ENCODE results near the gene EHD2.
"Not testable (repeated sequence)": the region's sequence is repeated elsewhere in the genome, so short reads cannot be mapped to it uniquely, and the experiment has no call there.

Gene EHD2

DNA sequence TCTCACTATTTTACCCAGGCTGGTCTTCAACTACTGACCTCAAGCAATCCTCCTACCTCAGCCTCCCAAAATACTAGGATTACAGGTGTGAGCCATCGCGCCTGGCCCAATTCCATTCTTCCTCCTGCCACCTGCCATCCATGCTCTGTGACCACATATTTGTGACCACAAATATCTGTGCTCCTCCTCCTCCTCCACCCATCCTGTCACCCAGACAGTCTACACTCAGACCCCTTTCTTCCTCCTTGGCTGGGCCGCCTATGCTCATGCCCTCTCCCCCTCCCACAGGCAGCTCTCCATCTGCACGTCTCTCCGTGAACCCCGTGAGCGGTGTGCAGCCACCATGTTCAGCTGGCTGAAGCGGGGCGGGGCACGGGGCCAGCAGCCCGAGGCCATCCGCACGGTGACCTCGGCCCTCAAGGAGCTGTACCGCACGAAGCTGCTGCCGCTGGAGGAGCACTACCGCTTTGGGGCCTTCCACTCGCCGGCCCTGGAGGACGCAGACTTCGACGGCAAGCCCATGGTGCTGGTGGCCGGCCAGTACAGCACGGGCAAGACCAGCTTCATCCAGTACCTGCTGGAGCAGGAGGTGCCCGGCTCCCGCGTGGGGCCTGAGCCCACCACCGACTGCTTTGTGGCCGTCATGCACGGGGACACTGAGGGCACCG lies 3.2 kb downstream of the EHD2 start:
- DNase-seq: no peak

DNA sequence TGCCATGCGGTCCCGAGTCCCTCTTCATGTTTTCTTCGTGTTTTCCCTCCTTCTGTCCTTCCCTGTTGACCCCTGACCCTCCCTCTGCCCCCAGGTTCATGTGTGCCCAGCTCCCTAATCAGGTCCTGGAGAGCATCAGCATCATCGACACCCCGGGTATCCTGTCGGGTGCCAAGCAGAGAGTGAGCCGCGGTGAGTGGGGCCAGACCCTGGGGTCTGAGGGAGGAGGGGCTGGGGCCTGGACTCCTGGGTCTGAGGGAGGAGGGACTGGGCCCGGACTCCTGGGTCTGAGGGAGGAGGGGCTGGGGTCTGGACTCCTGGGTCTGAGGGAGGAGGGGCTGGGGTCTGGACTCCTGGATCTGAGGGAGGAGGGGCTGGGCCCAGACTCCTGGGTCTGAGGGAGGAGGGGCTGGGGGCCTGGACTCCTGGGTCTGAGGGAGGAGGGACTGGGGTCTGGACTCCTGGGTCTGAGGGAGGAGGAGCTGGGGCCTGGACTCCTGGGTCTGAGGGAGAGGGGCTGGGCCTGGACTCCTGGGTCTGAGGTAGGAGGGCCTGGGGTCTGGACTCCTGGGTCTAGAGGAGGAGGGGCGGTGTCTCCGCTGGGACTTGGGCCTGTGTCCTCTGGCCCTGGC lies 5.3 kb downstream of the EHD2 start:
- not testable (repeated sequence) for DNase-seq

DNA sequence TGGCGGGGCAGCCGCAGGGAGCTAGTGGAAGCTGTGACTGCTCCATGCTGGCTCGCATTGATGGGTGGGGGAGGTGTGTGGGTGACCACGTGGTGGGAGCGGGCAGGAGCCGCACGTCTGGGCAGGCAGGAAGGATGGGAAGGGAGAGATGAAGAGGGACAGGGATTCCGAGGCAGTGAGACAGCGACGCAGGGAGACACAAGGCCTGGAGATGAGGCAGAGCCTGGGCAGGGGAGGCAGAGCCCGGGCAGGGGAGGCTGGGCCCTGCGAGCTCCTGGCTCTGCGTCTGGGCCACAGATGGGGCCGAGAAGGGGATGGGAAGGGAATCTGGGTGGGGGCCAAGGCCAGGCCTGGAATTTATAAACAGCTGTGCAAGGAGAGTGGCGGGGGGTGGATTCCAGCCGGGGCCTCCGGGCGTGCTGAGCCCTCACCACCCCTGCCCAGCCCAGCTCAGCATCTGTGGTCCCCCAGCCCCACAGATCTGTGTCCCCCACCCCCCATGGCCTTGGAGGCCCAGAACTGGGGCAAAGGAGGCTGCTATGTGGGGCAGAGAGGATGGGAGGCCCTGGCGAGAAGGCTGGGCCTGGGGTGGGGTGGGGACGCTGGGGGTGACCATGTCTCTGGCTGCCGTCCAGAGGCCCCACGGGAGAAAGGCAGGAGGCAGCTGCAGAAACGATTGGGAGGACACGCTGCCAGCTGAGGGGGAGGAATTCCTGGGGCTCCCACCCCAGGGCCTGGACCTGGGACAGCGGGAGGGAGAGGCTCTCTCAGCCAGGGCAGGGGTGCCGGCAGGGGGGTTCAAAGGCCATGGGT lies 6.0 kb downstream of the EHD2 start:
- peak; percentile 100 for DNase-seq

DNA sequence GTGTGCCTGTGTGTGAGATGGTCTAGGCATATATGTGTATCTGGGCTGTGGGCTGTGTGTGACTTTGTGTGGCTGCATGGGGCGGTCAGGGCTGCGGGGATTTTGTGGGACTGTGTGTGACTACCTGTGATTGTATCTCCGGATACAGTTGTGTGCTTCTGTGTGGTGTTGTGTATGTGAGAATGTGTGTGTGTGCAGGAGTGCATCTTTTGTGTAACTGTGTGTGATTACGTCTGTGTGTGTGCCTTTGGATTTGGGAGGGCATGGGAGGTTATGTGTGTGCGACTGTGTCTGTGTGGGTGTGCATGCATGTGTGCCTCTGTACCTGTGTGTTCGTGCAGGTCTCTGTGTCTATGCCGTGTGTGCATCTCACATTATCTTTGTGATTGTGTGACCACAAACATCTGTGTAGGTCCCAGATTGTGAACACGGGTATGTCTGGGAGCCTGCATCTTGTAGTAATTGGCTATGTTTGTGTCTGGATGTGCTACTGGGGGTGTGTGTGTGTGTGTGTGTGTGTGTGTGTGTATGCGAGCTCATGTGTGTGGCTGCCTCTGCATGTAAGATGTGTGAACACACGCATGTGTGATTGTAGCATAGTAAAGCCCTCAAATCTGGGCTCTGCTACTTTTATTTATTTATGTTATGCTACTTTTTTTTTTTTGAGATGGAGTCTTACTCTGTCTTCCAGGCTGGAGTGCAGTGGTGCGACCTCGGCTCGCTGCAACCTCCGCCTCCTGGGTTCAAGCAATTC lies 7.6 kb downstream of the EHD2 start:
- no peak for DNase-seq

DNA sequence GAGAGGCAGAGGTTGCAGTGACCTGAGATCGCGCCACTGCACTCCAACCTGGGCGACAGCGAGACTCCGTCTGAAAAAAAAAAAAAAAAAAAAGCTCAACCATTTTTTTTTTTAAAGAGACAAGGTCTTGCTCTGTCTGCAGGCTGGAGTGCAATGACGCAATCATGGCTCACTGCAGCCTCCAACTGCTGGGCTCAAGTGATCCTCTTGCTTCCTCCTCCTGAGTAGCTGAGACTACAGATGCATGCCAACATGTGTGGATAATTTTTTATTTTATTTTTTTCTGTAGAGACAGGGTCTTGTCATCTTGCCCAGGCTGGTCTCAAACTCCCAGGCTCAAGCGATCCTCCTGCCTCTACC lies 10.3 kb downstream of the EHD2 start:
- DNase-seq: peak; percentile 90

DNA sequence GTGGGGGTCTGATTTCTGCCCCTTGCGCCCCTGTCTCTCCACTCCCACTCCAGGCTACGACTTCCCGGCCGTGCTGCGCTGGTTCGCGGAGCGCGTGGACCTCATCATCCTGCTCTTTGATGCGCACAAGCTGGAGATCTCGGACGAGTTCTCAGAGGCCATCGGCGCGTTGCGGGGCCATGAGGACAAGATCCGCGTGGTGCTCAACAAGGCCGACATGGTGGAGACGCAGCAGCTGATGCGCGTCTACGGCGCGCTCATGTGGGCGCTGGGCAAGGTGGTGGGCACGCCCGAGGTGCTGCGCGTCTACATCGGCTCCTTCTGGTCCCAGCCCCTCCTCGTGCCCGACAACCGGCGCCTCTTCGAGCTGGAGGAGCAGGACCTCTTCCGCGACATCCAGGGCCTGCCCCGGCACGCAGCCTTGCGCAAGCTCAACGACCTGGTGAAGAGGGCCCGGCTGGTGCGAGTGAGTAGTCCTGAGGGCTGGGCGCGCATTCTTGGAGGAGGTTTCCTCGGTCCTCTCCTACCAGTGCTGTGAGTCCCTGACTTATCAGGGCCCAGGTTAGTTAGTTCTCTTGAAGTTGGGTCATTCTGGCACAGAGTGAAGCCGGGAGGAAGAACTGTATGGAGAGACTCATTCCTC lies 12.7 kb downstream of the EHD2 start:
- no peak for DNase-seq

DNA sequence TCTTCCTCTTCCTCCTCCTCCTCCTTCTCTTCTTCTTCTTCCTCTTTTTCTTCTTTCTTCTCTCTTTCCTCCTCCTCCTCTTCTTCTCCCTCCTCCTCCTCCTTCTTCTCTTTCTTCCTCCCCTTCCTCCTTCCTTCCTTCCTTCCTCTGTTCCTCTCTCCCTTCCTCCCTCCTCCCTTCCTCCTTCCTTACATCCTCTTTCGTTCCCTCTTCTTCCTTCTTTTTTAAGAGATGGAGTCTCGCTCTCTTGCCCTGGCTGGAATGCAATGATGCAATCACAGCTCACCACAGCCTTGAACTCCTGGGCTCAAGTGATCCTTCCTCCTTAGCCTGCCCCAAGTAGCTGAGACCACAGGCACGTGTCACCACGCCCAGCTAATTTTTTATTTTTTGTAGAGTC lies 13.2 kb downstream of the EHD2 start:
- peak; percentile 83 for DNase-seq

DNA sequence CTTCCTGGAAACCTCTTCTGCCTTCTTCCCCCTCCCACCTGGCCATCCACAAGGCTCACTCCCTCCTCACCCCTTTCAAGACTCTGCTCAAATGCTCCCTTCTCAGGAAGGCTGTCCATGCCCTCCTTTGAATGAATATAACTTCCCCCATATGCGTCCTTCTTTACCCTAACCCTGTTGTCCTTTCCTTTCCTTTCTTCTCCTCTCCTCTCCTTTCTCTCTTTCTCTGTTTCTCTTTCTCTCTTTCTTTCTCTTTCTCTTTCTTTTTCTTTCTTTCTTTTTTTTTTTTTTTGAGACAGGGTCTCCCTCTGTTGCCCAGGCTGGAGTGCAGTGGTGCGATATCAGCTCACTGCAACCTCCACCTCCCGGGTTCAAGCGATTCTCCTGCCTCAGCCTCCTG lies 15.1 kb downstream of the EHD2 start:
- DNase-seq: not testable (repeated sequence)

DNA sequence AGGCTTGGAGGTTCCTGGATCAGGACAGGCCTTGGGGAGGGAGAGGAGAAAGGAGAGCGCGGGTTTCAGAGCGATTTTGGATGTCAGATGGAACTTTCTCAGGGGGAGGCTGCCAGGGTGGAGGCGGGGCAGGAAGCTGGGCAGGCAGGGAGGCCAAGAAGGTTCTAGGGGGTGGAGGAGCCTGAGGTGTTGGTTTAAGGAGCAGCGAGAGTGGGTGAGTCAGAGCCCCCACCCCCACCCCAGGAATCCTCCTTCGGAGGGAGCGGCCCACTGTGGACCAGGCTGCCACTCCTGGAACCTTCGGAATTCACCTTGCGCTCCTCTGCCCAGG lies 16.2 kb downstream of the EHD2 start:
- peak; percentile 96 for DNase-seq

DNA sequence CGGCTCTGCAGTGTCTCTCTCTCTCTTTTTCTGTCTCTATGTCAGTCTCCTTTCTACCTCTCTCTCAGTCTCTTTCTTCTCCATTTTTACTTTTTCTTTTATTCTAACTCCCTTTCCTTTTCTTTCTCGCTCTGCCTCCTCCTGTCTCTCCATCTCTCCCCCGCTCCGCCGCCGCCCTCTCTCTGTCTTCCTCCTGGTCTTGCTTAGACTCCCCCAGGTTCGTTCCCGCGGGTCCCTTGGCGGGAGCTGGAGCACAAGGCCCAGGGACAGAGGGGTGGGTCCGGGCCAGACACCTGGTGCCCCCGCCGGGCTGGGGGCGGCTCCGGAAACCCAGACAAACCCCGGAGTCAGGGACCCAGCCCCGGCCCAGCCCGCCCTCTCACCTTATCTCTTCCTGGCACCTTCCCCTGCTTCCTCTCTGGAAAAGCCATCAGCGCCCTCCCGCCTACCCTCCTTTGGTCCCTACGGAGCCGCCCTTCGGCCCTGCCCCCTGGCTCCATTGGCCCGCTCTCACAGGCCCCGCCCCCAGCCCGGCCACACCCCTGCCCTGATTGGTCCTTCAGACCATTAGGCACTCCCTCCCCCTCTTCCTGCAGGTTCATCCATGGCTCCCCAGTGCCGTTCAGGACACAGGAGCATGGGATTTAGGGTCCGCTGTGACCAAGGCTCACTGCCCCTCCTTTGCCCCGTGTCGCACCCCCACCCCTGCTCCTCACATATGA lies 16.7 kb downstream of the EHD2 start:
- DNase-seq: no peak

DNA sequence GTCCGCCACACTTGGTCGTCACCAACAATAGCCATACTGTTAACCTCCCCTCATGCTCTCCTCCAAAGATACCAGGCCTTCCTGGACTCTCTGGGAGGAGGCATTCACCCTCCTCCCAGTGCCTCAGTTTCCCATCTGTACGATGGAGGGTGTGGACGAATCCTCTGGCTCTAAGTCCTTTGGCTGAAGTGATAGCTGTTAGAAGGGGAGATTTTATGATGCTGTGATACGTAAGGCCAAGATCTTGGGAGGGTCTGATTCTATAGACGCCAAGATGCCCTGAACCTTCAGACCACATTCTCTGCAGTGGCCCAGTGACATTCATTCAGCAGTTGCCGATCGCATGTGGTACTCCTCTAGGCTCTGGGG lies 17.3 kb downstream of the EHD2 start:
- no peak for DNase-seq

DNA sequence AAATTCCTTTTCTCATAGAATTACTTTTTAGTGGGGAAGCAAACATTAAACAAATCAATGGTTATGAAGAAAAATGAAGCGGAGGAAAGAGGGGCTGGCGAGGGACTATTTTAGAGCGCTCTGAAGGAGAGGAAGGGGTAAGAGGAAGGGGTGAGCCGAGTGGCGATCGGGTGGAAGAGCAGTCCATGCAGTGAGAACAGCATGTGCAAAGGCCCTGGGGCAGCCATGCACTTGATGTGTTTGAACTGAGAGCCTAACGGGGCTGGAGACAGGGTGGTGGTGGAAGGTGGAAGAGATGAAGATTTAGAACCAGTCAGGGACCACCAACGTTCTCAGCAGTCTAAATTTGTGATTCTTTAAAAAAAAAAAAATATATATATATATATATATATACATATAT lies 17.7 kb downstream of the EHD2 start:
- no peak for DNase-seq

DNA sequence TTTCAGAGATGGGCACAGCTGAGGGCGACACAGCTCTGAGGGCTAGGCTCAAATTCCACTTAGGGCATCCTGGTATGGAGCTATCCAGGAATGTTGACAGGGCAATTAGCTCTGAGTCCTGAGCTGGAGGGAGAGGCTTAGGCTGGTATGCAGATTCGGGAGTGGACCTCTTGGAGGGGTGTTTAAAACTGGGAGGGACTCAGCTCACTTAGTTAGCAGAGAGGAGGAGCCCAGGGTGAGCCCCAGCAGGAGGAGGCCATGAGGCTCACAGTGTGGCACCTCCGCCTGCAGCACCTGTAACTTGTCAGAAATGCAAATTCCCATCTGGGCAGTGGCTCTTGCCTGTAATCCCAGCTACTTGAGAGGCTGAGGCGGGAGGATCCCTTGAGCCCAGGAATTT lies 21.9 kb downstream of the EHD2 start:
- no peak for DNase-seq

DNA sequence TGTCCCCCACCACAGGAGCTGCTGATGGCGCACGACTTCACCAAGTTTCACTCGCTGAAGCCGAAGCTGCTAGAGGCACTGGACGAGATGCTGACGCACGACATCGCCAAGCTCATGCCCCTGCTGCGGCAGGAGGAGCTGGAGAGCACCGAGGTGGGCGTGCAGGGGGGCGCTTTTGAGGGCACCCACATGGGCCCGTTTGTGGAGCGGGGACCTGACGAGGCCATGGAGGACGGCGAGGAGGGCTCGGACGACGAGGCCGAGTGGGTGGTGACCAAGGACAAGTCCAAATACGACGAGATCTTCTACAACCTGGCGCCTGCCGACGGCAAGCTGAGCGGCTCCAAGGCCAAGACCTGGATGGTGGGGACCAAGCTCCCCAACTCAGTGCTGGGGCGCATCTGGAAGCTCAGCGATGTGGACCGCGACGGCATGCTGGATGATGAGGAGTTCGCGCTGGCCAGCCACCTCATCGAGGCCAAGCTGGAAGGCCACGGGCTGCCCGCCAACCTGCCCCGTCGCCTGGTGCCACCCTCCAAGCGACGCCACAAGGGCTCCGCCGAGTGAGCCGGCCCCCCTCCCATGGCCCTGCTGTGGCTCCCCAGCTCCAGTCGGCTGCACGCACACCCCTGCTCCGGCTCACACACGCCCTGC lies 27.8 kb downstream of the EHD2 start:
- no peak for DNase-seq

DNA sequence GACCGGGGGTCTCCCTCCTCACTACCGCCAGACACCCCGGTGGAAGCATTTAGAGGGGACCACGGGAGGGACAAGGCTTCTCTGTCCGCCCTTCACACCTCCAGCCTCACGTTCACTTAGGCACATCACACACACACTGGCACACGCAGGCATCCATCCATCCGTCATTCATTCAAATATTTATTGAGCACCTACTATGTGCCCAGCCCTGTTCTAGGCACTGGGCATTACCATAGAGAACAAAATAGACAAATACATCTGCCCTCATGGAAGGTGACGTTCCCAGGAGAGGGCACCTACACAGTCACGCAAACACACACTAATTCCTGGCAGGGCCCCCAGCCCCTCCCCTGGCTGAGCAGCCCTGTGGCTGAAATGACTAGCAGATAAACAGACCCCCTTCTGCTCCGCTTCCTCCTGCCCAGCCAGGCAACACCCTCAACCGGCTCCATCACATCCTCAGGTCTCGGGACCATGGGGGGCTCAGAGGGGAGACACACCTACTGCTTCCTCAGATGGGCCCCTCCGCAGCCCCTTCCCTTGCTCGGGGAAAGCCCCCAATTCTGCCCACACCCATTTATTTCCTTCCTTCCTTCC lies 28.4 kb downstream of the EHD2 start:
- no peak for DNase-seq

DNA sequence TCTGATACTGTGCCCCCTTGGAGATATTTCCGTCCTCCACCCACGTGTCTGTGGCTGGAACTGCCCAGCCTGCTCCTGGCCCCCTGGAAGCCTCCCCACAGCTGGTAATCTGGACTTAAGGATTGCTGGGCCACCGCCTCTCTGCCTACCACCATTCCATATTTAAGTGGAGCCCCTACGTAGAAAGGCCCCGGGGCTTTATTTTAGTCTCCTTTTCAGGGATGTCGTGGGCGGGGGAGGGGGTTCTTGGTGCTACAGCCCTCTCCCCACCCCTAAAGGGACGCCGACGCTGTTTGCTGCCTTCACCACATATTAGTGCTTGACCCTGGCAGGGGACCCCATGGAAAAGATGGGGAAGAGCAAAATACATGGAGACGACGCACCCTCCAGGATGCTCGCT lies 29.4 kb downstream of the EHD2 start:
- no peak for DNase-seq

DNA sequence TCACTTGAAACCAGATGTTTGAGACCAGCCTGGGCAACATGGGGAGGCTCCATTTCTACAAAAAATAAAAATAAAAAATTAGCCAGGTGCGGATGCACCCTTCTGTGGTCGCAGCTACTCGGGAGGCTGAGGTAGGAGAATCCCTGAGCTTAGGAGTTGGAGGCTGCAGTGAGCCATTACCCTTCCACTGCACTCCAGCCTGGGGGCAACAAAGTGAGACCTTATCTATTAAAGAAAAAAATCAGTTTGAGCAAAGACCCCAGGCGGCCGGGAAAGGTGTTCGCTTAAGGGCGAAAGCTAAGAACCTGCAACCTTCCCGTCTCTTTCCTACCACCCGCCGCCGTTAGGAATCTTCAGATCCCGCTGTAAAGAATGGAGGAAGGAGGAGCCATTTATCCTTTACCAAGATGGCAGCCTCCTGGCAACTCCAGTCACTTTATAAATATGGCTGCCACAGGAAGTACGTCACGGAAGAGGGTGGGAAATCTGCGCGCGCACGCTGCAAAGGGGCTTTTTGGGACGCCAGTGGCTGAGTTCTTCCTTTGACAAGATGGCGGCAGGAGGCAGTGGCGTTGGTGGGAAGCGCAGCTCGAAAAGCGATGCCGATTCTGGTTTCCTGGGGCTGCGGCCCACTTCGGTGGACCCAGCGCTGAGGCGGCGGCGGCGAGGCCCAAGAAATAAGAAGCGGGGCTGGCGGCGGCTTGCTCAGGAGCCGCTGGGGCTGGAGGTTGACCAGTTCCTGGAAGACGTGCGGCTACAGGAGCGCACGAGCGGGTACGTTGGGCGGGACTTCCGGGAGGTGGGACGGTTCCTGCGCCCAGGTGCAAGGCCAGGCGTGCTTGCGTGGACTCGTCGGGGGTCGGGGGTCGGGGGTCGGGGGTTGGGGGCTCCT lies 32.0 kb downstream of the EHD2 start, which contains the start of gene NOP53:
NOP53 (plus strand) TSS at position 537 of the 892 bp plus-strand sequence; CDS start at position 551, 14 bp downstream.
- peak; percentile 96 for DNase-seq

DNA sequence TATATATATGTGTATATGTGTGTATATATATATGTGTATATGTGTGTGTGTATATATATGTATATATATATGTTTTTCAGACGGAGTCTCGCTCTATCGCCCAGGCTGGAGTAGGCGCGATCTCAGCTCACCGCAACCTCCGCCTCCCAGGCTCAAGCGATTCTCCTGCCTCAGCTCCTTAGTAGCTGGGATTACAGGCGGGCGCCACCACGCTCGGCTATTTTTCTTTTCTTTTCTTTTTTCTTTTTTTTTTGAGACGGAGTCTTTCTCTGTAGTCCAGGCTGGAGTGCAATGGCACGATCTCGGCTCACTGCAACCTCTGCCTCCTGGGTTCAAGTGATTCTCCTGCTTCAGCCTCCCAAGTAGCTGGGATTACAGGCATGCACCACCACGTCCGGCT lies 32.9 kb downstream of the EHD2 start:
- not testable (repeated sequence) for DNase-seq

DNA sequence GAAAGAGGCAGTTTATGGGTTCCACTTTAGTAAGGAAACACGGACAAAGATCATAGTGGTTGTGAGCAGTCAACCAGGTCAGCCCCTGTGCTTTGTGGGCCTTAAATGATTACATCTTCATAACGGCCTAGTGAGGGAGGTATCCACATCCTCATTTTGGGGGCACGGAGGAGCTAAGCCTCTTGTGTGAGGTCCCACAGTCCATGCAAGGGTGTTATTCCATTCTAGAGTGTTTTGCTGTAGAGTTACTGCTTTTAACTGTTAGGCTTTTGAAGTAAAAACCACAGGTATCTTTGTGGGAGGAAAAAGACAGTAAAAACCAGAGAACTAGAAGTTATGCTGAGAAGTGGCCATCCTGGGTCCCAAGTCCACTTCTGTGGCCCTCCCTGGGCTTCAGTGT lies 36.1 kb downstream of the EHD2 start:
- no peak for DNase-seq

DNA sequence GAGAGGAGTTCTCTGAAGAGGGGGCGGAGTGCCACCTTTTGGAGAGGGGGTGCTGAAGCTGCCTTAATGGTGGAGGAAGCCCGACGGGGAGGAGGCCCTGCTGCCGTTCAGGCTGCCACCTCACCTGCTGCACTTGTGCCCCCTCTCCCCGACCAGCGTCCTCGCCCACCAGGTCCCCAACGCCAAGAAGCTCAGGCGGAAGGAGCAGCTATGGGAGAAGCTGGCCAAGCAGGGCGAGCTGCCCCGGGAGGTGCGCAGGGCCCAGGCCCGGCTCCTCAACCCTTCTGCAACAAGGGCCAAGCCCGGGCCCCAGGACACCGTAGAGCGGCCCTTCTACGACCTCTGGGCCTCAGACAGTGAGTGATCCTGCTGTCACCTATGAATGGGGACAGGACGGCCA lies 37.5 kb downstream of the EHD2 start:
- DNase-seq: no peak

Measured in EL (cell line).